HG03066 (cell line): ENCODE measurements around the gene ODC1.
"Not testable (repeated sequence)": the region's sequence is repeated elsewhere in the genome, so short reads cannot be mapped to it uniquely, and the experiment has no call there.

Experiments
- ATAC-seq: cut with Tn5 transposase; IDR thresholded peaks from one replicate; pipeline ENCODE4 v1.9.1; 2021; ENCODE audit warnings: low read depth; ENCODE audit not compliant: unreplicated experiment

ODC1 gene

DNA sequence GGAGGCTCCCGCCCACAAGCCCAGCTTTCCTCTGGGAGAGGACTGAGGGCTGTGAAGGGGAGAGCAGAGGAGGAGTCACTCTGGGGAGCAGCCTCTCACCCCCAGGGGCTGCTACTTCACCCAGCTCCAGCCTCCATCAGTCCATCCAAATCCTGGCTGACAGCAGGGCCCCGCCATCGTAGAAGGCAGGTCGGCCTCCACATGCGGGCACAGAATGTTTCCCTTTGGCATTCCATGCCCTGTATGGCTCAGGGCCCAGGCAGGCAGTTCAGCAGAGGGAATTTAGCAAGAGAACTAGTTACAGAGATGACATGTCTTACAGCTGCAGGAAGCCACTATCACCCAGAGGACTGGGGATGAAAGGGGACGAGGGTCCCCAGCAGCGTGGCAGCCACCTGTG, 6.4 kb upstream of the ODC1 start:
- ATAC-seq: no peak

DNA sequence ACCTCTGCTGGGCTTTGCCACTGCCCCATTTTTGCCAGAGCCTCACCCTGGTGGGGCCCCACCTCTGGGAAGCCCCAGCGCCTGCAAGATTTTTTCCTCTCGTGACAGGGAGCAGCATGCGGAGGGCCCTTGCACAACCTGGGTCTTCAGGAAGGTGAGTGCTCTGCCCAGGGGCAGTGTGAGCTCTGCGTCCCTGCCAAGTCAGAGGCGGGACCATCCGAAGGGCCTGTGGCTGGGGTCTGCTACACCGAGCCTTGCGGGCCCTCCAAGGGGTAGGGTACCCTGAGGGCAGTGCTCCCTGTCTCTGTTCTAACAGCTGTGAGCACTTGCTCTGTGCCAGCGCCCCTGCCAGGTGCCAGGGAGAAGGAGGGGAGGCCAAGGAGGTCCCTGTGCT, 5.8 kb upstream of the ODC1 start:
- no peak for ATAC-seq

DNA sequence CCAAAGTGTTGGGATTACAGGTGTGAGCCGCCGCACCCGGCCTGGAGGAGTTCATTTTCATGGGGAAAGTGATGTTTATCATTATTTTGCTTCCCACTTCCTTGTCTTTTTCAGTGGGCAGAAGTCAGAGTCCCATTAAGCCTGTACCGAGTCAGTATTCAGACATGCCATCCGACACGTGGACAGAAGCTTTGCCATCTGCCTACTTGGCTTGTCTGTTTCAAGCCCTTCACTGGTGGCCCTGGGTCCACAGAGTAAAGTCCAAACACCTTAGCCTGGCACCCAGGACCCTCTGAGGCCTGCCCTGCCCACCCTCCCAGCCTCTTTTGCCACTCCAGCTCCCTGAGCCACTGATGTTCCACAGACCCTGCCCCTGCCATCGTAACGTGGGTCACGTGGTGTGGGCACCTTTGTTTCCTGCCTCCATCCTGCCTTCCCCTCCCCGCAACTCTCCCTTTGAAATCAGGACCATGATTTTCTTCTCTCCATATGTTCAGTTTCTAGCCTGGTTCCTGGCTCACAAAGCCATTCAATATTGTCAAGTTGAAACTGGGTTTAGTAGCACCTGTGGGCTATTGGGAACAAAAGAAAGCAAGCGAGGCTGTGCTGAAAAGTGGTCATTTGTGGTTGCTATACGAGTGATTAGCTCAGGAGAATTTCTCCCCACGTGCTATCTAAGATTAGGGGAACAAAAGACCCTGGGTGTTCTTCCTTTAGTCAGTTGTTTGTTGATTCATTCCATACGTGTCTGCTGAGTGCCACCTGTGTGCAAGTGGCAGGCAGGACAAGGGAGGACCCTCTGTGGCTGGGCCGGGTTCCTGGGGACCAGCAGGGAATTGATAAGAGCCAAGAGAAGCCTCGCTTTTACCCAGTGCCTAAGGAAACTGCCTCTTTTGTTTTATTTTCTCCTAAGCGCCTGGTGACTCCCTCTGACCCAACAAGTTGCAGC, 5.1 kb upstream of the ODC1 start:
- ATAC-seq: no peak

DNA sequence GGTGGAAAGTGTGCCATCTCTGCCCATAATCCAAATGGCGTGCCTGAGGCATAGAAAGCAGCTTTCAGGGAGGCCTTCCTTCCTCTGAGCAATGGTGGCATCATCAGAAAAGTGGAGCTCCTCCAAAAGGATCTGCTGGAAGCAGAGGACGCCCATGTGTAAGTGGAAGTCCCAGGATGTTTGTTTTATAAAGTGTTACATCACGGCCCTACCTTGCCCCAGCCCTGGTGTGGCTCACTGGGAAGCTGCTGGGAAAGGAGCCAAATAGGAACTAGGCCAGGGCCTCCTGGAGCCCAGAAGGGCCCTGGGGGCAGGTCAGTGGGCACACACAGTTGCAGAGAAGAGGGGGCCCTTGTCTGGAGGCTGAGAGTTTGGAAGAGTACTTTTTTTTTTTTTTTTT, 4.2 kb upstream of the ODC1 start:
- ATAC-seq: no peak

DNA sequence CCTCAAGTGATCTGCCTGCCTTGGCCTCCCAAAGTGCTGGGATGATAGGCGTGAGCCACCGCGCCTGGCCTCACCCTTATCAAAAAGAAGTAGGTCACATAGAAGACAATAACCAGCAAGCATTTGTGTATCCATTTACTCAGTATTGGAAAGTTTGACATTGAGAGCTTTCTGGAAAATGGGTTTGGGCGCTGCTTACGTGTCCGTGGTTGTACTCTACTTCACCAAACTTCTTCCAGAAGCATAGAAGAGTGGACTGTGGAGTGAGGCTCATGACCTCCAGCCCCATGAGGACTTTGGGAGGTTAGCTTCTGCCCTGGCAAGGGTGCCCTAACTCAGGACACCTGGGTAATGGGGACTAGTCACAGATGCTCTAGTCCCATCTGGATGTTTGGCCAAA, 3.7 kb upstream of the ODC1 start:
- ATAC-seq: no peak

DNA sequence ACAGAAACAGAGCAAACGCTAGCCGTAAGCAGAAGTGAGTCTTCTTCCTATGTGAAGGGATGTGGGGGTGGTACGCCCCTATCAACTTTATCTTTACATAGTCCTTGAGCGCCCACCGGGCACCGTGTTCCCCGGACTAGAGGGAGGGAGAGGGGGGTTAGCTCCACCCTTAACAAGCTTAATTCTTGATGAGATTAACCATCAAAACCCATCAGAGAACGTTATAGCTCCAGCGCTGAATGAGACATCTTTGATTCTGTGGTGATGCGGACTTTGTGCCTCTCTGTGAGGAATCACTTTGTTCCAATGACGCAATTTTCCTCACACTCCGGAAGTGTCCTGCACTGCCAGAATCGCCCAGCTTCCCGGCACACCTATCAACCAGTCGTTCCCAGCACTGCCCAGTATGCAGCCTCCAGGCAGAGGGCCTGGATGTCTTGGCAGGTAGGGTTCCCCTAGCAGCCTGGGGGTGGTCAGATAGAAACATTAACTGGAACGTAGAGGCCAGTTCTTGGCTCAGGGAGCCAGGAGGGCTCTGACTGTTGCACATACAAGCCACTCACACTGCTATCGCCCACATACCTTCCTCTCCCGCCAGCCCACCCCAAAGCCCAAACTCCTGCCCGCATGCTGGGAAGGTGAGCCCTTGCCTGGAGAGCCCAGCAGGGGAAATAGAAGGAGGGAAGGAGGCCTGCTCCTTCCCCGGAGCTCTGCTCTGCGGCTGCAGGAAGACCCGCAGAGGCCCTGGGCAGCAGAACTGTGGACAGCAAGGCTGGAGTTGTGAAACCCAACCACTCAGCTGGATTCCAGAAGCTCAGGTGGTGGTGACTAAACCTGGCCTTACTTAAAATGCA, 1.9 kb upstream of the ODC1 start:
- no peak for ATAC-seq

DNA sequence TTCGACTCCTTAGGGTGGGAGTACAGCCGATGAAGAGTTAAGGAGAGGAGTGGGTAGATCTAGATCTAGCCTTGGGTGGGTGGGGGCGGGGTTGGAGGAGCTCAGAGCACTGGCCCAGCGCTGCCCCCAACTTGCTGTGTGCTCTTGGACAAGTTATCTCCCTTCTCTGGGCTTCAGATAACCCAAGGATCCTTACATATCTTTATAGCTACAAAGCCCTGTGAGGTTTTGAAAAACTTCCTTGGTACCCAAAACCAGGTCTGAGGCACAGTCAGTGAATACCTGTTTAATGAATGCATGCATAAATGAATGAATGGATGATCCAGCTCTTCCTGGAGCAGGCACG, 1.3 kb upstream of the ODC1 start:
- no peak for ATAC-seq

DNA sequence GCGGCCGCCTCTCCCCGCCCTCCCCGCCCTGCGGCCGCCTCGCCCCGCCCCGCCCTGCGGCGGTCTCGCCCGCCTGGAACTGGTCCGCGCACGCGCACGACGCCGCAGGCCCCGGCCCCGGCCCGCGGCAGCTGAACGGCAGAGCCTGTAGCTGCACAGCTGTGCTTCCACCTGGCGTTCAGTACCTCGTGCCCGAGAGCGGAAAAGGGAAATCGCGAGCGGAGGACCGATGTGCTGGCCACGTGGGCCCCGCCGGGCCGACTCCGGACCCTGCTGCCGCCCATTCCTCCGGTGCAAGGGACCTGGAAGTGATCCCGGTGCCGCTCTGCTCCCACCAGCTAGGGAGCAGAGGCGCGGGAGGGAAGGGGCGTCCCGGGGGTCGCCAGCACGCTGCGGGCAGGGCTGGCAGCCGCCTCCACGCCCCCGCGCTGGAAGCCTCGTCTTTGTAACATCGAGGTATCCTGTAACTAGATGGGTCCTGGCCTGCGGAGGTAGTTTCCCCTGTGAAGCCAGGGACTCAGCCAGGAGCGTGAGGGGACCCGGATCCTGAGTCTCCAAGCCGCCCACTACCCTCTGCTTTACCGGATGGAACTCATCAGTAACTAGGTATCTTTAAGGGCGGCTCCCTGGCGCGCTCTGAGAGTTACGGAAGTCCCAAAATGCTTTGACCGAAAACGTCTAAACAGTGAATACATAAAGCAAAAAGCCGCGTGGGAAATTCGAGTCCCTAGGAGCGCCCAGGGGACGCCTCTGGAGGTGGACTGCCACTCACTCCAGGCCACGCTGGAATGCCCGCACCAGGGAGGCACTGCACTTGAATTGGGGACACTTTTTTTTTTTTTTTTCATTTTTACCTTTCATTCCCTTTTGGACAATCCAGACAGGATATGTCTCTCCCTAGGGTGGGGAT, 704 bp upstream of the ODC1 start:
- ATAC-seq: peak; percentile 49

DNA sequence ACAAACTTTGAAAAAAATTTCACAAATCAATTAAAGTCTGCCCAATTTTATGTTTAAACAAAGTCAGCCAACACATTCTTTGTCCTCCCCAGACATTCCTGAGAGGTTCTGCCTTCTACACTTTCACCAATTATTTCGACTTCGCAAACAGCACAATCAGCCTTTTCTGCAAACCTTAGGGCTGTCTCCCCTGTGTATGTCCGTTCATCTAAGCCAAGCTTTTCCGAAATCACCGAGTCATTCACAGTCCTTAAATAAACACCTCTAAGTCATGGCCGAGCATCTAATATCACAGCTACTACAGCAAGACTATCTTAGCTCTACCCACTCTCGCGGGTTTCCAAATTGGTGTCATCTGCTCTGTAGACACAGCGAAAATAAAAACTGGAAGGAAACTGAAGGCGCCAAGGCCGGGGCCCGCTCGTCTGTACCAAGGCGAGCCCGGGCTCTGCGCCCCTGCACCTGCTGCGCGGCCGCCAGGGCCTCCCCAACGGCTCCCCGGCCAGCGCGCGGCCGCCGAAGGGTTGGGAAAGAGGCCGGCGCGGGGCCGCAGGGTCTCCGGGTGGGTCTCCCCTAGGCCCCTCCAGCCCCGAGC, 730 bp downstream of the ODC1 start:
- ATAC-seq: peak; percentile 25

DNA sequence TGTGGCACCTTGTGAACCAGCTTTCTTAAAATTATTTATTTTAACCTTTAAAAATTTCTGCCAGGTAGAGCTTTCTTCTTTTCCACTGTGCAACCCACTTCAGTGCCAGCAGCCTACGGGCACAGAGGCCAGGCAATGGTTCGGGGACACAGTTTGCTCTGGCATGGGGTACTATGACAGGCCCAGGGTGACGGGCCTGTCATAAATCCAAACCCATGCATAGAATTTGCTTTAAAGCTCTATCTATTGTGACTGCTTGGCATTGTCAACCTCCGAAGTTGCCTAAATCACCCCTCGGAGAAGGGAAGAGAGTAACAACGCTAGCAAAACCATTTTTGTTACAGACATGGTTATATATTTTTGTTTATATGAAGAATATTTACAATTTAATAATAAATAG, 1.5 kb downstream of the ODC1 start:
- no peak for ATAC-seq

DNA sequence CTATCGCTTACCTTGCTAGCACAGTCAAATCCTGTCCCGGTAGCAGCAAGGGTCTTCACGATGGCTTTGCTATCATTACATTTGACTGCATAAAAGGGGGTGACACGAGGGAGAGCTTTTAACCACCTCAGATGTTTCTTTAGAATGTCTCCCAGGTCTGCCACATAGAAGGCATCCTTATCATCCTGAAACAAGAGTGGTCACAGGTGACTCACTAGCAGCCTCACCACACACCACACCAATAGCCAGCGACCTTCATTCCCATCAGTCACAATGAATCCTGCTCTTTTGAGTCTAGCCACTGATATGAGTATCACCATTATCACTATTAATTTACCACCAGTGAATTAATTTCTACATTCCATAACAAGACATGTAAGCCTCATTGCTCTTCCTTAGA, 3.7 kb downstream of the ODC1 start:
- no peak for ATAC-seq

DNA sequence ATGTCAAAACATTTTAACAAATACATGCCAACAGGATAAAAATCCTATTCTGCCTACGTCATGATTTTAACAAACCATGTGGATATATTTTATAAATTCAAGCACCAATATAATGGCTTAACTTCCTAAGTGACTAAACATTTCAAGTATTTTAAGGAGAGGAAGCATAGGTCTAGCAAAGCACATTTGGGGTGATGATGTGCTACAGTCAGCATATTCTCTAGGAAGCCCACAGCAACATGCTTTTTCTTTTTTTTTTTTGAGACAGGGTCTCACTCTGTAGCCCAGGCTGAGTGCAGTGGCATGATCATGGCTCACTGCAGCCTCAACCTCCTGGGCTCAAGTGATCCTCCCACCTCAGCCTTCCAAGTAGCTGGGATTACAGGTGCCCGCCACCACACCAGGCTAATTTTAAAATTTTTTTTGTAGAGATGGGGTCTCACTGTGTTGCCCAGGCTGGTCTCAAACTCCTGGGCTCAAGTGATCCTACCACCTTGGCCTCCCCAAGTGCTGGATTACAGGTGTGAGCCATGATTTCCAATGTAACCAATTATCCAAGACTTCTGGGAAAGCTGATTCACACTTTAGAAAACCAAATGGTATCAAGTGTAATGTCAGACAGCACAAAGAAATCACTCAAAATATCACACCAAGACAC, 5.5 kb downstream of the ODC1 start:
- not testable (repeated sequence) for ATAC-seq

DNA sequence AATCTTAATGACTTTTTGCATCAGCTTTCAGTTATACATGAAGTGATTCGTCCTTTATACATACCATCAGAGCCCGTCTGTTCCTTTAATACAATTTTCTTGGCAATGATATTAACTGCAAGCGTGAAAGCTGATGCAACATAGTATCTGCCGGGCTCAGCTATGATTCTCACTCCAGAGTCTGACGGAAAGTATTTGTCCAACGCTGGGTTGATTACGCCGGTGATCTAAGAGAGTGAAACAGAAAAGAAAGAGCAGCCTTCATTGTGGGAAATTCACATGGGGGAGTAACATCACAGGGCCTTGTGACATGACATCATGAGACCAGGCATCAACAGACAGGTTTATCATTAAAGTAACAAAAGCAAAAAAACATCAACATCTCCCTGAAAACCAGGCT, 6.2 kb downstream of the ODC1 start:
- ATAC-seq: no peak

DNA sequence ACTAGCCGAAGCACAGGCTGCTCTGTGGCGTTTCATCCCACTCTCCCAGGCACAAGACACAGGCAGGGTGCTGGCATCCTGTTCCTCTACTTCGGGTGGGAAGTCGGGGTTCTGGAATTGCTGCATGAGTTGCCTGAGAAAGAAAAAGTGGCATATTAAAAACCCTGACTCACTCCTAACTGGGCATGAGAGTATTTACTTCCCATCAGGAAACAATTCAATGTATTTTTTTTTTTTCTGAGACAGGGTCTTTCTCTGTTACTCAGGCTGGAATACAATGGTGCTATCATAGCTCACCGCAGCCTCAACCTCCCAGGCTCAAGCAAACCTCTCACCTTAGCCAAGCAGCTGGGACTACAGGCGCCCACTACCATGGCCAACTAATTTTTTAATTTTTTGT, 7.4 kb downstream of the ODC1 start:
- no peak for ATAC-seq

DNA sequence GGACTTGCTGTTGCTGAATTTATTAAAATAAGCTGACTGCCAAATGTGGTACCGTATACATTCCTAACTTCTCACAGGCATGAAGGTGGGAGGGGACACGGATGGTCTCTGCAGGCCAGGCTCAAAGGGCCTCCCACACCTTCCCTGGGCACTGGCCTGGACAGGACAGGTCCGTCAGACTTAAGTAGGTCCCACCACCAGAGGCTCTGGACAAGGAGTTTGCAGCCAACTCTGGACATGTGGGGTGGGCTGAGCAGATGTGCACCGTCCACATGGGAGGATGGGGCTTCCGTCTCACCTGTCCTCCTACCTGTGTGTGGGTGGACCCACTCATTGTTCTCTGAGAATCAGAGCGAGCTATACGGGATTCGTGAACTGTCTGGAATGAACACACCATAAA, 8.2 kb downstream of the ODC1 start:
- ATAC-seq: no peak

DNA sequence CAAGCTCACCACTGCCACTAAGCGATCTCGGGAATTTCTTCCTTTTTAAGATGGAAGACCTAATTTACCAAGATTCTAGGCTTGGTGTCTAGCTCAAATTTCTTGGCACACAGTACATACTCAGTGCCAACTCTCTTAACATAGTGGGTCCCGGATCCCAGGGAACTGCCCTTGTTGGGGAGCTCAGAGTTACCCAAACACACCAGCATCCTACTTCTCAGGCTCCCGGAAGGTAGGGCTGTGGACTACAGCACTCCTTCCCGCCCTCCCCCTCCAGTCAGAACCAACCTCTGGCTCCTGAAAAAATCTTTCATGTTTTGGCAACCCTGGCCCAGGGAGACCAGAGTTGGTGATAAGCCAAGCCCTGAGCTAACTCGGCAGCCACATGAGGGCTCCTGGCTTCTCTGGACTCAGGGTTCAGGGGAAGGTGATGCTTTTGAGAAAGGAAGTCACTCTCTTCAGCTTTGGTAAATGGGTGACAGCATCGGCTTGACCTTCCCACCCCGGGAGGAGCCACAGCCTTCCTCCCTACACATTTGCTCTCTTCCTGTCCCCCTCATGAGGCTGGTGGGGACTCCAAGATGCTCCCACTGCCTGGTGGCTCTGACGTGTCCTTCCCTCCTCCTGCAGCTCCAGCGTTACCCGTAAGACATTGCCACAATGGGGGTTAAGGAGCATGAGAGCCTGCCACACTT, 8.8 kb downstream of the ODC1 start:
- ATAC-seq: no peak

DNA sequence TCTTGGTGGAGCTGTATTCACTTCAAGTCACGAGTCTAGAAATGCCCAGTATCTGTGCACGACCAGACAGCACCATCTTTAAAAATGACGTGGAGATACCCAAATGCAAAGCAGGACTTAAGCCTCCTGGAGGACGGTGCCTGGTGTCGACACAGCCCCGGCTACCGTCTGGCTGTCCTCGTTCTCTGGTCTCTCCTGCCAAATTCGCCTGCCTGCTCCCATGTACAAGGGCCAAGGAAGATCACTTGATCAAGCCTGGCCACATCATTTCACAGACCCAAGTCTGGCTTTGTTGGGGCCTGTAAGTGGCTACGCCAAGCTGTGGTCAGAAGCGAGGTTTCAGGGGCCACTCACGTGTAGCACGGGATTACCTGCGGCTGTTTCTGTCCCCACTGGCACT, 9.4 kb downstream of the ODC1 start:
- ATAC-seq: no peak

DNA sequence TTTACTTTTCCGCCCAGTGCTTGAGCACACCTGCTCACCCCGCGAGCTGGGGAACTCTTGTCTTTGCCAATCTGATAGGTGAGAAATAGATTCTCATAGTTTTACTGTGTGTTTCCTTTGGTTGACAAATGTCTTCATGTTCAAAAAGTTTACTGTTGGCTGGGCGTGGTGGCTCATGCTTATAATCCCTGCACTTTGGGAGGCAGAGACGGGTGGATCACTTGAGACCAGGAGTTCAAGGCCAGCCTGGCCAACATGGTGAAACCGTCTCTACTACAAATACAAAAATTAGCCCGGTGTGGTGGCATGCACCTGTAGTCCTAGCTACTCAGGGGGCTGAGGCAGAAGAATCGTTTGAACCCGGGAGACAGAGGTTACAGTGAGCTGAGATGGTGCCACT, 10.3 kb downstream of the ODC1 start:
- no peak for ATAC-seq

DNA sequence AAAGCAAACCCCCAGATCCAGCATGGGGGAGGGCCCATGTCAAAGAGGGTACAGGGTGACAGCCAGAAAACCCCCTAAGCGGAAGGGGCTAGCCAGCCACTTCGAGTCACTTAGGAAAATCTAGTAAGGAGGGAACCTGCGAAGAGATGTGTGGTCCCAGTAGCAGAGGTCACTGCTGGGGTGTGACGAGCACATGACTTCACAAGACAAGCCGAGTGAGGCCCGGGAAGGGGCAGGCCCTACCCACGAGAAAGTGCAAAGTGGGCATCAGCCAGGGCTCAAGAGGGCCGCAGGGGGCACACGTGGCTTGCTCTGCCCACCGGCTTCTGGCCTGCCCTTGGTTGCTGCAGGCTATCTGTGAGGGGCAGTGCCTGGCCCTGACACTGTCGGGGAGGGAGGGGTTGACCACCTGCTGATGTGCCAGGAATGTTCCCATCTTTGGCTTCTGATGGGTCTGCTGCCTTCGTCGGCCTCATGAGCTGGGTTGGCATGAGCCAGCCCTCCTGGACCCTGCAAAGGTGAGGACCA, 11.5 kb downstream of the ODC1 start:
- no peak for ATAC-seq
